Measurements from ENCODE around the gene FAM174C.

Gene FAM174C

GRCh38 chr19:1269478-1270212 is 5.7 kb upstream of the FAM174C start:
- TF ChIP-seq, protein P1, sequence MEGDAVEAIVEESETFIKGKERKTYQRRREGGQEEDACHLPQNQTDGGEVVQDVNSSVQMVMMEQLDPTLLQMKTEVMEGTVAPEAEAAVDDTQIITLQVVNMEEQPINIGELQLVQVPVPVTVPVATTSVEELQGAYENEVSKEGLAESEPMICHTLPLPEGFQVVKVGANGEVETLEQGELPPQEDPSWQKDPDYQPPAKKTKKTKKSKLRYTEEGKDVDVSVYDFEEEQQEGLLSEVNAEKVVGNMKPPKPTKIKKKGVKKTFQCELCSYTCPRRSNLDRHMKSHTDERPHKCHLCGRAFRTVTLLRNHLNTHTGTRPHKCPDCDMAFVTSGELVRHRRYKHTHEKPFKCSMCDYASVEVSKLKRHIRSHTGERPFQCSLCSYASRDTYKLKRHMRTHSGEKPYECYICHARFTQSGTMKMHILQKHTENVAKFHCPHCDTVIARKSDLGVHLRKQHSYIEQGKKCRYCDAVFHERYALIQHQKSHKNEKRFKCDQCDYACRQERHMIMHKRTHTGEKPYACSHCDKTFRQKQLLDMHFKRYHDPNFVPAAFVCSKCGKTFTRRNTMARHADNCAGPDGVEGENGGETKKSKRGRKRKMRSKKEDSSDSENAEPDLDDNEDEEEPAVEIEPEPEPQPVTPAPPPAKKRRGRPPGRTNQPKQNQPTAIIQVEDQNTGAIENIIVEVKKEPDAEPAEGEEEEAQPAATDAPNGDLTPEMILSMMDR (IDR thresholded peaks at IDR 0.05; ENCODE audit: low read depth, low read length) = no peak
- TF ChIP-seq MYC (IDR thresholded peaks at IDR 0.05; ENCODE audit: low read depth, low read length) (peak; percentile 88), POLR2A (IDR thresholded peaks at IDR 0.05; ENCODE audit: extremely low read depth, insufficient read length) (no peak)
- TF ChIP-seq, protein P2, sequence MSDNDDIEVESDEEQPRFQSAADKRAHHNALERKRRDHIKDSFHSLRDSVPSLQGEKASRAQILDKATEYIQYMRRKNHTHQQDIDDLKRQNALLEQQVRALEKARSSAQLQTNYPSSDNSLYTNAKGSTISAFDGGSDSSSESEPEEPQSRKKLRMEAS (IDR thresholded peaks at IDR 0.05; ENCODE audit: low read depth, low read length) = peak; percentile 95
- DNase-seq (ENCODE audit: low read depth) = peak; percentile 77
- peak overlapping the region; percentile 95 for H3K4me3 ChIP-seq (ENCODE audit: low read depth, low read length)

GRCh38 chr19:1270213-1270853 is 5.0 kb upstream of the FAM174C start:
- DNase-seq (ENCODE audit: low read depth) = no peak
- H3K4me3 ChIP-seq (ENCODE audit: low read depth, low read length) = peak overlapping the region; percentile 95
- TF ChIP-seq, protein P1 (IDR thresholded peaks at IDR 0.05; ENCODE audit: low read depth, low read length) = no peak
- TF ChIP-seq, protein P2 (IDR thresholded peaks at IDR 0.05; ENCODE audit: low read depth, low read length) = no peak
- TF ChIP-seq MYC (IDR thresholded peaks at IDR 0.05; ENCODE audit: low read depth, low read length) = no peak
- no peak for TF ChIP-seq POLR2A (IDR thresholded peaks at IDR 0.05; ENCODE audit: extremely low read depth, insufficient read length)

DNA sequence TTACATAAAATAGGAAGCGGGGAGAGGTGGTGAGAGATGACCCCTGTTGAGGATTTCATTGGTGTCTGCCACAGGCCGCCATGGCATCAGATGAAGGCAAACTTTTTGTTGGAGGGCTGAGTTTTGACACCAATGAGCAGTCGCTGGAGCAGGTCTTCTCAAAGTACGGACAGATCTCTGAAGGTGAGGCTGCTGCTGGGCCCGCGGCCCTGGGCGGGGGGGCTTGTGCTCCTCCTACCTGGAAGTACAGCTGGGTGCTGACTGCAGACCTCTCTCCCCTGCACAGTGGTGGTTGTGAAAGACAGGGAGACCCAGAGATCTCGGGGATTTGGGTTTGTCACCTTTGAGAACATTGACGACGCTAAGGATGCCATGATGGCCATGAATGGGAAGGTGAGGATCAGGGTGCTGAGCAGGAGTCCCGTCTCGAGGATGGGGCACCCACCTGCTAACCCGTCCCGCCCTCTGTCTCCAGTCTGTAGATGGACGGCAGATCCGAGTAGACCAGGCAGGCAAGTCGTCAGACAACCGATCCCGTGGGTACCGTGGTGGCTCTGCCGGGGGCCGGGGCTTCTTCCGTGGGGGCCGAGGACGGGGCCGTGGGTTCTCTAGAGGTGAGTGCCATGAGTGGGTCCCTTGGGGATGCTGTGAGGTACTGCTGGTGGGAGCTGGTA is 4.3 kb upstream of the FAM174C start:
- peak overlapping the region; percentile 95 for H3K4me3 ChIP-seq (ENCODE audit: low read depth, low read length)
- no peak for TF ChIP-seq POLR2A (IDR thresholded peaks at IDR 0.05; ENCODE audit: extremely low read depth, insufficient read length)
- TF ChIP-seq, protein P1 (IDR thresholded peaks at IDR 0.05; ENCODE audit: low read depth, low read length) = no peak
- TF ChIP-seq, protein P2 (IDR thresholded peaks at IDR 0.05; ENCODE audit: low read depth, low read length) = no peak
- no peak for TF ChIP-seq MYC (IDR thresholded peaks at IDR 0.05; ENCODE audit: low read depth, low read length)
- no peak for DNase-seq (ENCODE audit: low read depth)

DNA sequence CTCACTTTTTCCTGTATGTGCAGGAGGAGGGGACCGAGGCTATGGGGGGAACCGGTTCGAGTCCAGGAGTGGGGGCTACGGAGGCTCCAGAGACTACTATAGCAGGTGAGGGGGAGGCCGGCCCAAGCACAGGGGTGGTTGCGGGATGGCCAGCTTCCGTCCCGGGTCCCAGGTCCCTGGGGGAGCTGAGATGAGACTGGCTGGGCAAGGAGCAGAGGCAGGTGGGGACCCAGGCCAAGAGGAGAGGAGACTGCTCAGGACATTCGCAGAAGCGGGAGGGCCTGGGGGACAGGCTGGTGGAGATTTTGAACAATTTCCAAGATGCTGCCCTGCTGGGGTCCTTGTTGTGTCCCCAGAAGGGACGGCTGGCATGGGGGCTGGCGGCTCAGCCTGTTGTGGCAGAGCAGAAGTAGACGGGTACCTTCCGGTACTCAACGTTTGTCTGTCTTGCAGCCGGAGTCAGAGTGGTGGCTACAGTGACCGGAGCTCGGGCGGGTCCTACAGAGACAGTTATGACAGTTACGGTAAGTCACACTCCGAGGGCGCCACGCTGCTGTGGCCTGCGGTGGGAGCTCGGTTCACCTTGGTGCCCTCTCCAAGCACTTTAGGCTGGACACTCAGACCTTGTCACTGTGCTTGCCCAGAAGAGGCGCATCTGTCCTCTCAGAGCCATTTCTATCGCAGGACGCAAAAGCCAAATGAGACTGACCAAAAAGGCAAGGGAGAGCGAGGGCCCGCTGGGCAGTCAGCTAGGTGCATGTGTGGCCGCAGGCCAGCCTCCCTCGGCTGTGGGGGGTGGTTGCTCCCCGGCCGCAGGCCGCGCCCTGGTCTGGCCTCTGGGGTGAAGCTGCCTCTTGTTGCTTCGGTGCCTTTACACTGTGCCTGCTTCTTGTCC is 3.6 kb upstream of the FAM174C start:
- TF ChIP-seq, protein P2 (IDR thresholded peaks at IDR 0.05; ENCODE audit: low read depth, low read length) = no peak
- TF ChIP-seq MYC (IDR thresholded peaks at IDR 0.05; ENCODE audit: low read depth, low read length) = no peak
- TF ChIP-seq, protein P1 (IDR thresholded peaks at IDR 0.05; ENCODE audit: low read depth, low read length) = no peak
- TF ChIP-seq POLR2A (IDR thresholded peaks at IDR 0.05; ENCODE audit: extremely low read depth, insufficient read length) = no peak
- no peak overlapping the region for H3K4me3 ChIP-seq (ENCODE audit: low read depth, low read length)
- no peak for DNase-seq (ENCODE audit: low read depth)

Data from NB4 (cell line).